OCI-LY7 (cell line): ENCODE results near the gene LTK. TPM values are rescaled to one million over a fixed set of nuclear protein-coding genes. Genes with fewer than 3 reads are reported as not detected.

Source experiments
- Bru-seq: library from RNA; stranded (reverse); fragments of 400-500 nt; gene quantifications from one replicate; lab custom pipeline; 2021; lab: Mats Ljungman, UMichigan
- BruChase-seq, 2 experiments: library from RNA; stranded (reverse); fragments of 400-500 nt; gene quantifications; one replicate each; lab custom pipeline; 2021; lab: Mats Ljungman, UMichigan
- BruUV-seq: library from RNA; stranded (reverse); fragments of 400-500 nt; replicated peaks from 2 replicates; lab custom pipeline; 2021; lab: Mats Ljungman, UMichigan
- CTCF ChIA-PET: fragments of 300-600 bp; sonication (Branson Sonifier 250); formaldehyde crosslinking; loops from one replicate; lab custom pipeline; 2022; ENCODE audit warnings: antibody characterized with exemption; ENCODE audit not compliant: unreplicated experiment; lab: Charles Lee
- POLR2A ChIA-PET: fragments of 300-600 bp; sonication (Branson Sonifier 250); formaldehyde crosslinking; loops from one replicate; lab custom pipeline; 2022; ENCODE audit warnings: antibody characterized with exemption; lab: Charles Lee
- DNase-seq: peaks from one replicate; pipeline ENCODE4 v3.0.0-alpha.2; 2015; ENCODE audit warnings: low spot score
- H2AFZ ChIP-seq: fragments of 200-600 bp; sonication (generic), shearing (Covaris generic); 2 replicates; pipeline ENCODE4 v1.6.1; 2014; ENCODE audit warnings: mild to moderate bottlenecking, antibody characterized with exemption, low read length, moderate library complexity
- H3K27ac ChIP-seq: fragments of 200-600 bp; sonication (generic); 2 replicates; pipeline ENCODE4 v1.5.1; 2014; ENCODE audit warnings: mixed run types, low read depth, mild to moderate bottlenecking, moderate library complexity, low read length, inconsistent platforms; ENCODE audit not compliant: poor library complexity, severe bottlenecking
- H3K36me3 ChIP-seq: fragments of 200-600 bp; sonication (generic); 2 replicates; pipeline ENCODE4 v1.6.1; 2014; ENCODE audit warnings: mild to moderate bottlenecking, antibody characterized with exemption, low read length, moderate library complexity, mixed read lengths; ENCODE audit not compliant: insufficient read depth
- H3K4me1 ChIP-seq: fragments of 200-600 bp; sonication (generic); 2 replicates; pipeline ENCODE4 v1.5.1; 2014; ENCODE audit warnings: mild to moderate bottlenecking, low read length; ENCODE audit not compliant: insufficient read depth, poor library complexity, severe bottlenecking
- H3K4me2 ChIP-seq: fragments of 200-600 bp; sonication (generic); 2 replicates; pipeline ENCODE4 v1.6.1; 2014; ENCODE audit warnings: mild to moderate bottlenecking, low read length
- H3K4me3 ChIP-seq: fragments of 200-600 bp; sonication (generic); 2 replicates; pipeline ENCODE4 v1.5.1; 2014; ENCODE audit warnings: mild to moderate bottlenecking, low read depth, low read length; ENCODE audit not compliant: poor library complexity, severe bottlenecking
- H3K79me2 ChIP-seq: fragments of 200-600 bp; sonication (generic); 2 replicates; pipeline ENCODE4 v1.6.1; 2016; ENCODE audit warnings: low read depth, mild to moderate bottlenecking, low read length, moderate library complexity, mixed read lengths; ENCODE audit not compliant: insufficient read depth
- H3K9me2 ChIP-seq: fragments of 200-600 bp; sonication (generic); 2 replicates; pipeline ENCODE4 v1.6.1; 2016; ENCODE audit warnings: mild to moderate bottlenecking, low read length, mixed read lengths; ENCODE audit not compliant: insufficient read depth
- H3K9me3 ChIP-seq: fragments of 200-600 bp; sonication (generic); 2 replicates; pipeline ENCODE4 v1.6.1; 2014; ENCODE audit warnings: mild to moderate bottlenecking, mixed run types, low read length, mixed read lengths
- H4K20me1 ChIP-seq: fragments of 200-600 bp; sonication (generic); 2 replicates; pipeline ENCODE4 v1.6.1; 2014; ENCODE audit warnings: mild to moderate bottlenecking, antibody characterized with exemption, low read length, moderate library complexity, mixed read lengths; ENCODE audit not compliant: insufficient read depth
- EZH2phosphoT487 ChIP-seq: fragments of 200-600 bp; sonication (generic); IDR thresholded peaks from 2 replicates; pipeline ENCODE4 v1.6.1; 2018; ENCODE audit warnings: low read depth, borderline replicate concordance, mild to moderate bottlenecking, mixed run types, antibody characterized with exemption, low read length, moderate library complexity, mixed read lengths
- intact Hi-C: fragments of 100-400 bp; cut with micrococcal nuclease; formaldehyde crosslinking; loops from one replicate; pipeline ENCODE4 v1.10.0; 2022; ENCODE audit not compliant: unreplicated experiment
- long read RNA-seq: library from polyadenylated mRNA; stranded (forward); transcript quantifications from one replicate; pipeline ENCODE4 v2.0.0, GENCODE V29; 2022
- total RNA-seq, 2 experiments: library from RNA; depleted of rRNA in 1 of 2; stranded (reverse); fragments of >200 nt in 1 of 2; shearing (Covaris generic) in 1 of 2; gene quantifications; 2 replicates each; pipeline ENCODE4 v1.2.3, GENCODE V29; 2014 to 2022
- TF ChIP-seq, protein P1 (sequence below): fragments of 200-600 bp; sonication (generic); conservative IDR thresholded peaks from 2 replicates; pipeline ENCODE4 v1.5.1; 2014; ENCODE audit warnings: mild to moderate bottlenecking, antibody characterized with exemption, low read length, moderate library complexity, mixed read lengths

LTK gene
- total RNA-seq (2014; rRNA removed; shearing (Covaris generic)) (0.10 and 0.22 TPM in 2 replicates), total RNA-seq (2022) (0.11 TPM in 2 replicates), Bru-seq, nascent RNA (percentile 9 among the genes with signal in this experiment), BruChase-seq, experiment 1, labeled RNA remaining after a 6-hour chase (not detected), BruChase-seq, experiment 2, labeled RNA remaining after a 2-hour chase (not detected)
- long read RNA-seq: 0 reads

DNA sequence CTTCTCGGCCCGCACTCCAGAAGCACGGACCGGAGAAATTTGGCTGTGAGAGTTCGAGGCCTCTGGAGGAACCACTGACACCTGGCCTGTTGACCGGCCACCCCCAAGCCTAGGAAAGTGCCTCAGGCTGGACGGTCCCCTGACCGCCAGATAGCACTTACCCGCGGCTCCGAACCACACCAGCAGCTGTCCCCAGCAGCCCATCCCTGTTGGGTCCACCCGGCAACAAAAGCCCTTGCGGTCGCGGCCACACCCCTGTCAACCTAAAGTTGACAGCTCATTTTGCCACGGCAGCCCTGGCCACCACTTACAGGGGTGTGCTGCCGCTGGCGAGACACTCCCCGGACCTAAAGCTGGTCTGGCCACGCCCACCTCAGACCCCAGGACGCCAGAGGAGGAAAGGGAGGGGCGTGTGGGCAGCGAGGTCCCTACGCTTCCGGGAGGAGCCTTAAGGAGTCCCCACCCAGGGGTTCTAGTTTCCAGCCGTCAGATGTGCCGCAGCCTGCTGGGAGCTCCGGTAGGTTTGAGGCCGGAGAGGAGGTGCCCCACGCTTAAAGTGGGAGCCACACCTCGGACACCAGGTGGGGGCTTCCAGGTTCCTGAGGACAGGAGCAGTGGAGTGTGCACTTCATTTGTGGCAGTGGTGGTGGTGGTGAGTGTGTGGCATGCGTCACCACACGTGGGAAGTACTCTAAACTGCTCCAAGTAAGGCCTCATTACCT, at the start of gene LTK:
TSS of gene LTK (minus strand) at position 322 of the 722 bp plus-strand sequence. CDS start at position 204, 118 bp downstream.
- no peaks in the 10 kb centered on the region for H3K9me2 ChIP-seq
- no peak for DNase-seq
- intact Hi-C loops: no loop called here
- POLR2A ChIA-PET: no interaction called here
- H3K4me1 ChIP-seq: no peaks in the 10 kb centered on the region
- H3K27ac ChIP-seq: no peak within 1 kb of the TSS
- TF ChIP-seq, protein P1, sequence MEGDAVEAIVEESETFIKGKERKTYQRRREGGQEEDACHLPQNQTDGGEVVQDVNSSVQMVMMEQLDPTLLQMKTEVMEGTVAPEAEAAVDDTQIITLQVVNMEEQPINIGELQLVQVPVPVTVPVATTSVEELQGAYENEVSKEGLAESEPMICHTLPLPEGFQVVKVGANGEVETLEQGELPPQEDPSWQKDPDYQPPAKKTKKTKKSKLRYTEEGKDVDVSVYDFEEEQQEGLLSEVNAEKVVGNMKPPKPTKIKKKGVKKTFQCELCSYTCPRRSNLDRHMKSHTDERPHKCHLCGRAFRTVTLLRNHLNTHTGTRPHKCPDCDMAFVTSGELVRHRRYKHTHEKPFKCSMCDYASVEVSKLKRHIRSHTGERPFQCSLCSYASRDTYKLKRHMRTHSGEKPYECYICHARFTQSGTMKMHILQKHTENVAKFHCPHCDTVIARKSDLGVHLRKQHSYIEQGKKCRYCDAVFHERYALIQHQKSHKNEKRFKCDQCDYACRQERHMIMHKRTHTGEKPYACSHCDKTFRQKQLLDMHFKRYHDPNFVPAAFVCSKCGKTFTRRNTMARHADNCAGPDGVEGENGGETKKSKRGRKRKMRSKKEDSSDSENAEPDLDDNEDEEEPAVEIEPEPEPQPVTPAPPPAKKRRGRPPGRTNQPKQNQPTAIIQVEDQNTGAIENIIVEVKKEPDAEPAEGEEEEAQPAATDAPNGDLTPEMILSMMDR: no peak
- TF ChIP-seq EZH2phosphoT487: no peak
- no peaks in the 10 kb centered on the region for H3K79me2 ChIP-seq
- BruUV-seq: no TSS peak
- CTCF ChIA-PET: no interaction called here
- H3K9me3 ChIP-seq: no peaks in the 10 kb centered on the region
- no peaks in the 10 kb centered on the region for H4K20me1 ChIP-seq
- no peak within 1 kb of the TSS; the same call in 1 of the 2 replicates for H3K4me2 ChIP-seq
- no peak within 1 kb of the TSS for H3K4me3 ChIP-seq
- no peak within 1 kb of the TSS for H2AFZ ChIP-seq
- H3K36me3 ChIP-seq: no peaks in the 10 kb centered on the region

GRCh38 chr15:41562784-41563198, 49.2 kb upstream of the LTK start:
- intact Hi-C loops: no loop called here
- peaks cover 8% of the 10 kb centered on the region for H3K4me1 ChIP-seq
- no peaks in the 10 kb centered on the region for H3K79me2 ChIP-seq
- no peak for DNase-seq
- H3K9me2 ChIP-seq: no peaks in the 10 kb centered on the region
- H3K4me2 ChIP-seq: no peak overlapping the region
- H3K4me3 ChIP-seq: no peak overlapping the region
- TF ChIP-seq, protein P1: no peak
- TF ChIP-seq EZH2phosphoT487: no peak
- POLR2A ChIA-PET: no interaction called here
- no peak overlapping the region for H3K27ac ChIP-seq
- no peaks in the 10 kb centered on the region for H3K9me3 ChIP-seq
- BruUV-seq: no TSS peak
- no peaks in the 10 kb centered on the region for H4K20me1 ChIP-seq
- no peak overlapping the region for H2AFZ ChIP-seq
- CTCF ChIA-PET: interaction anchor here (0.6 kb wide), 1 partner anchor 617 kb away, joined by 4 read pairs; no protein-coding TSS in a partner anchor
- no peaks in the 10 kb centered on the region for H3K36me3 ChIP-seq
